Uterus (tissue), 4 donors: ENCODE data around the gene TNRC6C. TPM values are rescaled to one million over a fixed set of nuclear protein-coding genes. Genes with fewer than 3 reads are reported as not detected.

Experiments
- DNase-seq, 2 donors: peaks; one replicate each; pipeline ENCODE4 v3.0.0-alpha.2; 2019 to 2020
- H3K27ac ChIP-seq, 2 donors: fragments of 200-600 bp; sonication (generic); 1 replicate in 1 of 2; 2 replicates in 1 of 2; pipeline ENCODE4 v1.5.1; 2016 to 2018
- H3K27me3 ChIP-seq, 2 donors: fragments of 200-600 bp; sonication (generic); one replicate each; pipeline ENCODE4 v1.5.1; 2018 to 2019; ENCODE audit warnings: control low read depth in 1 of 2
- H3K36me3 ChIP-seq, 2 donors: fragments of 200-600 bp; sonication (generic); one replicate each; pipeline ENCODE4 v1.5.1; 2019; ENCODE audit warnings: control low read depth in 1 of 2
- H3K4me1 ChIP-seq, 2 donors: fragments of 200-600 bp; sonication (generic); one replicate each; pipeline ENCODE4 v1.5.1; 2018 to 2019; ENCODE audit warnings: control low read depth in 1 of 2
- H3K4me3 ChIP-seq, 2 donors: fragments of 200-600 bp; sonication (generic); 1 replicate in 1 of 2; 2 replicates in 1 of 2; pipeline ENCODE4 v1.5.1; 2018 to 2019; ENCODE audit warnings: mild to moderate bottlenecking in 1 of 2
- H3K9me3 ChIP-seq, 2 donors: fragments of 200-600 bp; sonication (generic); one replicate each; pipeline ENCODE4 v1.5.1; 2019; ENCODE audit warnings: control low read depth in 1 of 2
- CTCF ChIP-seq, 4 experiments: fragments of 200-600 bp in 2 of 4; fragments of 450-650 bp in 2 of 4; sonication (generic) in 2 of 4; IDR thresholded peaks; one replicate each; pipeline ENCODE4 v1.5.1; 2016 to 2019; ENCODE audit warnings: antibody characterized with exemption in 4 of 4, mild to moderate bottlenecking in 2 of 4, moderate library complexity in 1 of 4
- POLR2A ChIP-seq, 2 donors: fragments of 450-650 bp; IDR thresholded peaks; one replicate each; pipeline ENCODE4 v1.6.1; 2016; ENCODE audit warnings: antibody characterized with exemption in 2 of 2, mild to moderate bottlenecking in 1 of 2, moderate library complexity in 1 of 2
- intact Hi-C: fragments of 100-400 bp; cut with DNase I; formaldehyde crosslinking; loops from one replicate; pipeline ENCODE4 v1.15.1; 2023; ENCODE audit warnings: low total_unique reads
- total RNA-seq, 4 donors: library from RNA; depleted of rRNA in 3 of 4; stranded (reverse); fragments of >200 nt in 3 of 4; gene quantifications; one replicate each; pipeline versions ENCODE4 v1.1.0 to v1.2.4, GENCODE V29; 2014 to 2023
- donor health status: DM: yes; HTN: yes; CAD: no.

TNRC6C gene
- total RNA-seq, 4 donors from 2014 or later: 4.6 to 68.0 (median 11.8) TPM

GRCh38 chr17:78144736-78145641 lies 186.5 kb downstream of the TNRC6C start:
- peak in 1 of 2 donors; percentile 64 for DNase-seq
- TF ChIP-seq CTCF (IDR thresholded peaks at IDR 0.05) (no peak), POLR2A (IDR thresholded peaks at IDR 0.05) (no peak)
- Histone ChIP-seq H3K4me3 (no peak overlapping the region), H3K4me1 (peaks cover 0 to 4% of the 10 kb centered on the region in 2 donors), H3K27me3 (no peaks in the 10 kb centered on the region), H3K36me3 (no peaks in the 10 kb centered on the region), H3K9me3 (no peaks in the 10 kb centered on the region), H3K27ac (peak overlapping the region; percentile 56 to 60)
- intact Hi-C loops: no loop called here

GRCh38 chr17:78146471-78146869 lies 188.0 kb downstream of the TNRC6C start:
- peaks cover 0 to 4% of the 10 kb centered on the region in 2 donors for H3K4me1 ChIP-seq
- H3K9me3 ChIP-seq: no peaks in the 10 kb centered on the region
- H3K27me3 ChIP-seq: no peaks in the 10 kb centered on the region
- H3K4me3 ChIP-seq: no peak overlapping the region
- TF ChIP-seq CTCF (IDR thresholded peaks at IDR 0.05) (no peak), POLR2A (IDR thresholded peaks at IDR 0.05) (no peak)
- no peak for DNase-seq
- no peaks in the 10 kb centered on the region for H3K36me3 ChIP-seq
- no peak overlapping the region for H3K27ac ChIP-seq
- intact Hi-C loops: no loop called here

GRCh38 chr17:78146881-78147280 lies 188.4 kb downstream of the TNRC6C start:
- Histone ChIP-seq H3K27me3 (no peaks in the 10 kb centered on the region), H3K27ac (no peak overlapping the region), H3K9me3 (no peaks in the 10 kb centered on the region), H3K4me3 (no peak overlapping the region), H3K4me1 (peaks cover 0 to 4% of the 10 kb centered on the region in 2 donors), H3K36me3 (no peaks in the 10 kb centered on the region)
- no peak for DNase-seq
- intact Hi-C loops: no loop called here
- TF ChIP-seq CTCF (IDR thresholded peaks at IDR 0.05): no peak
- no peak for TF ChIP-seq POLR2A (IDR thresholded peaks at IDR 0.05)

- Histone ChIP-seq H3K27ac (no peak overlapping the region), H3K4me1 (peaks cover 0 to 4% of the 10 kb centered on the region in 2 donors), H3K27me3 (no peaks in the 10 kb centered on the region), H3K36me3 (no peaks in the 10 kb centered on the region), H3K4me3 (no peak overlapping the region), H3K9me3 (no peaks in the 10 kb centered on the region)
- TF ChIP-seq POLR2A (IDR thresholded peaks at IDR 0.05): no peak
- TF ChIP-seq CTCF (IDR thresholded peaks at IDR 0.05): no peak
- no peak for DNase-seq
- intact Hi-C loops: no loop called here
Observed at GRCh38 chr17:78147315-78147998, 189.0 kb downstream of the TNRC6C start.
